ENCODE data around the gene TAF4.
A peak's percentile ranks its signal among the peaks of the same experiment; 100 is the strongest.
"Not testable (repeated sequence)": the region's sequence is repeated elsewhere in the genome, so short reads cannot be mapped to it uniquely, and the experiment has no call there.

TAF4 gene

DNA sequence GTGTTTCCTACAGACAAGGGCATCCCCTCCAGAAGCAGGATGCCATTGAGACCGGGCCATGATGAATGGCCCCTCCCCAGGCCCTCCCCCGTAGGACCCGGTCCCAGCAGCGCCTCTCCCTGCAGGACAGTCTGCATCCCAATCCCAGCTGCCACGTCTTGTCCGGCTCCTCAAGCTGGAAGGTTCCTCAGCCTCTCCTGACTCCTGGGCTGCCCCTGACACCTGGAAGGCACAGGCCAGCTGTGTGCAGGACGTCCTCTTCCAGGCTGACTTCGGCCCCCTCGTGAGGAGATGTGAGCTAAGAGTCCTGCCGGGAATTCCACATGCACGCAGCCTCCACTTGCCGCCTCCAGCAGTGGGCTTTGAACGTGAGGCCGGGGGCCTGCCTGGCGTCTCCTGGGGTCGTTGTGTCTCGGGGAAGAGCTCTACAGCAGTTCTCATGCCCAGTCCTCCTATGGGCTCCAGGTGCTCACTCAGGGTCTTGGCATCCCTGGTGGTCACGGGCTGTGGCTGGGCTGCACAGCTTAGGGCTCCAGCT lies 64.4 kb downstream of the TAF4 start:
- no peak for DNase-seq

DNA sequence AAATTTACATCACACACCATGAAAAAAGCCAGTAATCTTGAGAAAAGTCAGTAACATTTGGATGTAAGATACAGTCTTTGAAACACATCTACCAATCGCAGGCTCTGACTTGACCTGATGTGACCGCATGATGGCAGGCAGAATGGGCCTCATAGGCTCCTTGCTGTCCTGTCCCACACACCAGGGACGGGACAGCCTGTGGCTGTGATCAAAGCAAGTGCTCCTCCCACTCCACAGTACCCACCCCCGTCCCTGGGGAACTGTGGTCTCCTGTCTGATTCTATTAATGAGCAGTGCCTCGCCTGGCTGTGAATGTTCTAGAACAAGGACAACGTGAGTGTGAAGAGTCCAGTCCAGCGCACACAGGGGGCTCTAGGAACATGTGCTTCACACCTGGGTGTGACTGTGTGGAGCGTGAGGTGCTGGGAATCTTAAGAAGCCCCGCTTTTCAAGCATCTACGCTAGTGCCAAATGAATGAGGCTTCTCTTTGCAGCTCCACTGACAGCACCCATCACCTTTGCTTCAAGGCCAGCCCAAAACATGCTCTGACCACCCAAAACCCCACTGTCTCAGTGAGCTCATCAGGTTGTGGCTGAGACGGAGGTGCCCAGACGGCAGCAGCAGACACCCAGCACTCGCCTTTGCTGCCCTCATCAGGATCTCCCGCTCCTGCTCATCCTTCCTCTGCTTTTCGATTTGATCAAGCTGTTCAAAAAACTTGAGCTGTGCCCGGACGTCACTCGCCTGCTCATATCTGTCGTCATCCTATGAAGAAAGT lies 67.1 kb downstream of the TAF4 start:
- no peak for DNase-seq

DNA sequence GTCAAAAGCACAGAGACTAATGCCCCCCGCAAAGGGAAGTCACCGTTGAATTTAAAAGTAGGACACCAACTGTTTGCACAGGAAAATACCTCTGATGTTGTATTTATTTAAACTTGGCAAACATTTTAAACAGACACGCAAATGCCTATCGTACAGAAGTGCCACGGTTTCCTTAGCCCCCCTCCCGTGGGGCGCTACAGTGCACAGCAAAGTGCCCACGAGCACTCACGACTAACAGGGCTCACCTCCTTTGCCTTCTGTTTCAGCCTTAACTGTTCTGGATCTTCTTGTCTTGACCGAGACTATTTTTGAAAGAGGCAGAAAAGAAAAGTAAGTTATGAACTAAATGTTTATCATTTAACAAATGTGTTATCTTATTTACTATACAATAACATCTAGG lies 67.8 kb downstream of the TAF4 start:
- no peak for DNase-seq

DNA sequence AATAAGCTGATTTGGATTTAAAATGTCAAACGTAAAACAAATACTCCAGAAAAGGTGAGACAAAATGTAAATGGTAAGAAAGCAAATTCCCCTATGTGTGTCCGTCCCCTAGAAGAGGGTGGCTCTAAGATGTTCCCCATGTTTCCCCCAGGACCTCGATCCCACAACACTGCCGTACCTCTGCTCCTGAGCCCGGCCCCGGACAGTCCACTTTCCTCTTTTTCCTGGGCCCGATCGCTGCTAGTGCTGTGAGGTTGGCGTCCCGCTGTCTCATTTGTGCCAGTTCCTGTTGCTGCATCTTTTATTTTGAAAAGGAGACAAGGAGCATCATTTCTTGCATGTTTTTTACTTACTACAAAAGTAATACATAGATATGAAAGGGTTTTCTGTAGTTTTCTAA lies 68.3 kb downstream of the TAF4 start:
- no peak for DNase-seq

DNA sequence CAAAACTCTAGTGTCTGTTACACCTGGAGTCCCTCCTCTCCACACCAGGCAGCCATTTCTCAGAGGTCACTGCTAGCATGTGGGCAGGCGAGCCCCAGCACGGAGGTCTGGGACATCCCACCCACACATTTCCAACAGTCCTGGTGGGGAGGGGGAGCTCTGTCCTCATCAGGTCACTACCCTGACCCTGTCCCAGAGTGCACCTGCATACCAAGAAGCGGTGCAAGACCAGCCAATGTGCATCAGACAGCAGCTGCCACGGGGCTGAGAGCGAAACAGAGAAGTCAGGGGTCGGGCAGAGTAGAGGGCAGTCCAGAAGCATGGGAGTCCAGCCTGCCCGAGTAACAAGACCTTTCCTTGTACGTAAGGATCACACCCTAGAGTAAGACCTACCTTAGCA lies 71.1 kb downstream of the TAF4 start:
- no peak for DNase-seq

DNA sequence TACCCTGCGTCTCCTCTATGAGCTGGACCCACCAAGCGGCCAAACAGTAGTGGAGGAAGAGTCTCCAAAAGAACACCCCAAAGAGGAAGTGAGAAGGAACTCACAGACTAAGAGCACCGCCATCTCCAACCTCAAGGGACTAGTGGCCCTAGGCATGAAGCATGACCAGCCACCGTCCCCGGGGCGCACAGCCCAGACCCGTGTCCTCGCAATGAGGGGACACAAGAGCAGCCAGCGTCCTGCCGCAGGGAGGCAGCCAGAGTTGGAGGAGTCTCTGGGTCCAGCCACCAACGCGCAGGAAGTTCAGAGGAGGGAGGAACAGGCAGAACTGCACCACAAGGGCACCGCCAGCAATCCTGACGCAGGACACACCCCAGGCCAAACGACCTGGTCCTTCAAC lies 72.6 kb downstream of the TAF4 start:
- DNase-seq, result no peak

DNA sequence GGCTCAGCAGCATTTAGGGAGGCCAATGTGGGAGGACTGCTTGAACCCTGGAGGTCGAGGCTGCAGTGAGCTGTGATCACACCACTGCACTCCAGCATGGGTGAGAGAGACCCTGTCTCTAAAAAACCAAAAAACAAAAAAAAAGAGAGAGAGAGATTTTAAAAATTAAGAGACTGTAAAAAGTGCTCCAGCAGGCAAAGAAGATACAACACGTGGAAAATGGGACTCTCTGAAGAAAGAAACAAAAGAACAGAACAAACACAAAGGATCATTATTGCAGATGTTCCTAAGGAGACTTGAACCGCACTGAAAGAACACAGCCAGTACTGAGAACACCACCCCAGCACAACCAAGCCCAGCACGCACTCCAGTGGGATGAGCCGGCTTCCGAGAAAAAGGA lies 74.2 kb downstream of the TAF4 start:
- DNase-seq, result no peak

DNA sequence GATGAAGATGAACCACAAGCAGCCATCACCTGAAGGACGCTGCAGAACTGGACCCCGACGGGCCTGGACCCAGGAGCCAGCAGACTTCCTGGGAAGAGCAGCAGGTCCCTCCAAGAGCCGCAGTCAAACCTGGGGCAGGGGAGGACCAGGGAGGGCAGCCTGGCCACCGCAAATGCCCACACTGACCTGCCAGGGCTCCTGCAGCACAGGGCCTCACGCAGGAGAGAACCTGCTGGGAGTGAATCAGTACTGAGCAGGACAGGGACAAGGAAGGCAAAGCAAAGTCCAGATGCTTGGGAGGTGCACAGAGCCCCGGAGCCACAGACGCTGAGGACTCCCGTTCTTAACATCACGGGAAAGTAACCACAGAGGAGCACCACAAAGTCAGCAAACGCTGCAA lies 75.2 kb downstream of the TAF4 start:
- DNase-seq, result no peak

DNA sequence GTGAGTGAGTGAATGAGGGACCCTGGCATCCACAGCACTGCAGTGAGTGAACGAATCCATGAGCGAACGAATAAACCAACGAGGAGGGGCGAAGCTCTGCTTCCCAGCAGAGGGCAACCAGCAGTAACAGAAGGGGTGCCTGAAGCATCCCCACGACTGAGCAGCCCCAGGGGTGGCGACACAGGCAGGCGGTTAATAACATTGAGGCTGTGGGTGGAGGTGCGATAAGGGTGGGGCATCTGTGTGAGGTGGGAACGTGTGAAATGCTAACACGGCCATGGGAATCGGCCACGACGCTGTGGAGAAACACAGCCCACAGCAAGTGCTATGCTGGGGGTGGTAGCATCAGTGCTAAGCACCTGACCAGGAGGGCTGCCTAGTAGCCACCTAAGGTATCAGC lies 75.9 kb downstream of the TAF4 start:
- no peak for DNase-seq

DNA sequence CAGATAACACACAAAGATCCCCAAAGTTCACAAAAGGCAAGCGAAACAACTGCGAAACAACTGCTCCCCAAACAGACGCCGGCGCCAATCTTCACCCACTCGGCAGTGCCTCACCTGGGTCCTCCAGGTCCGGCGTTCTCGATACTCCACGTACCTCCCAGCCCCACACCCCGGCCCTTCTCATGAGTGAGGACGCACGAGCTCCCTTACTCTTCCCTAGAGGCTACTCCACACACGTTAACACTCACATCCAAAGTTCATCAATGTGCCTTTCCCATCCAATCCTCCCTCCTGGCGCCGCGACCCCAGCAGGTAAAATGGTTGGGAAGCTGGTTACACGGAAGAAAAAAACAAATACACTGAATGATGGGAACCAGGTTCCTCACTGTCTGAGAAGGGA lies 77.0 kb downstream of the TAF4 start:
- no peak for DNase-seq

DNA sequence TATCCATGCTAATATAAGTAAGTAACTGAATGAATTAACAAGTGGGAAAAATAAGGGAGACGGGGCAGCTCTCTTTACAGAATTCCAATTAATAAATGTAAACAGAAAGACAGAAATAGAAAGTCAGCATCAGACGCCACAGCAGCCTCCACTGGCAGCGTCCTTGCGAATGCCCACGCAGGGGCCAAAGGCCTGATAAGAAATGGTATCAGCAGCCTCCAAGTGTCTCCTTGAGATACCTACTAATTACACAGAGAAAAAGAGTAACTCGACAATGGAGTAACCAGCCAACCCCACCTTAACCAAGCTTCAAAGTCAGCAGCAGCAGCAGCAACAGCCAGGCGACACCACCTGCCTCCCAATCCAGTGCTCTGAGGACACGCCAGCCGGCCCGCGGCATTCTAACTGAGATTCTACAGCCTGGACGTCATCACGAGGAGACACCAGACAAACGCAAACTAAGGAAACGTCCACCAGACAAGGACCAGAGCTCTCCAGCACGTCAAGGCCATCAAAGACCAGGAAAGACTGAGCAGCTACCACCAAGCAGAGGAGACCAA lies 78.8 kb downstream of the TAF4 start:
- DNase-seq, result no peak

DNA sequence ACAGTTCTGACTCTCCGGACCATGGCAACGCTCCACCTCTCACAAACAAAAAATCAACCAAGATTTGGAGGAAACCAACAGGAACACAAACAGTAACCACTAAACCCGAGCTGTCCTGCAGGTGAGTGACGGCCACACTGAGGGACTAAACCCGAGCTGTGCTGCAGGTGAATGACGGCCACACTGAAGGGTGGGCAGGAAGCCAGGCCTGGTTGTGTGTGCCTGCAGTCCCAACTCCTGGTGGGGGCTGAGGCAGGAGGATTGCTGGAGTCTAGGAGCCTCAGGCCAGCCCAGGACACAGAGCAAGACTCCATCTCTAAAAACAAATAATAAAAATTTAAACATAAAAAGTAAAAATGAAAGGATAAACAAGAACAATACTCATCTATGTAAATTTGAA lies 80.6 kb downstream of the TAF4 start:
- no peak for DNase-seq

DNA sequence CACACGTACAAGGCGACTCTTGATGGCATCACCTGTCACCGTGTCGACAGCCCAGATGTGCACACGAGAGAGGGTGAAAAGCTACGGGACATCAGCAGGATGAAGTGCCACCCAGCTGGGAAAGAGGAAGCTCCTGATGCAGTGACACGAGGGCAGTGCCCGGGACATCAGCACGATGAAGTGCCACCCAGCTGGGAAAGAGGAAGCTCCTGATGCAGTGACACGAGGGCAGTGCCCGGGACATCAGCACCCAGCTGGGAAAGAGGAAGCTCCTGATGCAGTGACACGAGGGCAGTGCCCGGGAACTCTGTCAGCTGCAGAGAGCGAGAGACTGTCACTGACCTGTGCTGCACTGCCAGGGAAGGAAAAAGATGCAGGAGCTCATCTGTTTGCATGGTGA lies 81.2 kb downstream of the TAF4 start:
- DNase-seq, result not testable (repeated sequence)

DNA sequence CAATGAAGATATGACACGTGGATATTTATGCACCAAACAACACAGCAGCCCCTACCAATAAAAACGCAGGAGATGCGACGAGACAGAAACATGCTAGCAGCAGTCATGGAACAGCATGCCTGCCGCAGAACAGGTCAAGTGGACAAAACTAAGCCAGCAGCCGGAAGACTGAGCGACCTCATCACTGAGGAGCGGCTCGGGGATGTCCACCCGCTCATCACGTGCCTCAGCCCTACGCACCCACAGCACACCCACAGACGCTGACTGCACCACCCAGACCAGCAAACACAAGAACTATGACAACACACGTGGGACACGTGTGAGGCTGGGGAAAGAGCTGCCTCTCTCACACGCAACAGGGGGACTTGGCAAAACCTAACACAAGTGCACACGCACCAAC lies 81.7 kb downstream of the TAF4 start:
- no peak for DNase-seq

DNA sequence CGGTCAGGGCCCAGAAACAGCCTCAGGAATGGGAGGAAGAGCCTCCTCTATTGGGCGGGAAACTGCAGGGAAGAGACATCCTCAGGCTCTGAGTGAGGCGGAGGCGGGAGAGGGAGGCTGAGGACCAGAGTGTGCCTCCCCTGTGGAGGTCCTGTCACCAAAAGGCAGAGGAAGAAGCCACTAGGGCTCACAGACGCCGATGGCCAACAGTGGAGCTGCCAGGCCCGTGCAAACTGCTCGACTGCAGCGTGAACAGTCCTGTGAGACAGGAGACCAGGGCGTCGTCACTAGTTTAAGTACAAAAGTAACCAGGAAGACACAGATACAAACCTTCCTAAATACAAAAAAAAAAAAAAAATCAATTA lies 82.7 kb downstream of the TAF4 start:
- no peak for DNase-seq

DNA sequence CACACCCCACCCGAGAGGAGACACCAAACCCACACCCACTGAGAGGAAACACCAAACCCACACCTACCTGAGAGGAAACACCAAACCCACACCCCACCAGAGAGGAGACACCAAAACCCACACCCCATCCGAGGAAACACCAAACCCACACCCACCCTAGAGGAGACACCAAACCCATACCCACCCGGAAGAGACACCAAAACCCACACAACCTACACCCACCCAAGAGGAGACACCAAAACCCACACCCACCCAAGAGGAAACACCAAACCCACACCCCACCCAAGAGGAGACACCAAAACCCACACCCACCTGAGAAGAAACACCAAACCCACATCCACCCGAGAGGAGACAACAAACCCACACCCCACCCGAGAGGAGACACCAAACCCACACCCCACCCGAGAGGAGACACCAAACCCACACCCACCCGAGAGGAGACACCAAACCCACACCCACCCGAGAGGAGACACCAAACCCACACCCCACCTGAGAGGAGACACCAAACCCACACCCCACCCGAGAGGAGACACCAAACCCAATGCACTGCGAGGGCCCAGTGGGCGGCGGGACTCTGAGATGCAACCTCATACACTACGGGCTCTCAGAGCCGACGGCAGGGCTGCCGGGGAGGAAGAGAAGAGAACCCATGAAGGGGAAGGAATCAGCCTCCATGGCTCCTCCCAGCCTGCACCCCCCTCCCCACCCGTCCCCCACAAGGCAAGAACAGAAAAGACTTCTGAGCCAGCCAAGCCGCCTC lies 83.3 kb downstream of the TAF4 start:
- no peak for DNase-seq

DNA sequence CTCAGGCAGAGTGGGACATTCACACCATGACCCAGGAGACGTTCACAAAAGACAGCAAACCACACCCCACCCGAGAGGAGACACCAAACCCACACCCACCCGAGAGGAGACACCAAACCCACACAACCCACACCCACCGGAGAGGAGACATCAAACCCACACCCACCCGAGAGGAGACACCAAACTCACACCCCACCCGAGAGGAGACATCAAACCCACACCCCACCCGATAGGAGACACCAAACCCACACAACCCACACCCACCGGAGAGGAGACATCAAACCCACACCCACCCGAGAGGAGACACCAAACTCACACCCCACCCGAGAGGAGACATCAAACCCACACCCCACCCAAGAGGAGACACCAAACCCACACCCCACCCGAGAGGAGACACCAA lies 84.0 kb downstream of the TAF4 start:
- not testable (repeated sequence) for DNase-seq

DNA sequence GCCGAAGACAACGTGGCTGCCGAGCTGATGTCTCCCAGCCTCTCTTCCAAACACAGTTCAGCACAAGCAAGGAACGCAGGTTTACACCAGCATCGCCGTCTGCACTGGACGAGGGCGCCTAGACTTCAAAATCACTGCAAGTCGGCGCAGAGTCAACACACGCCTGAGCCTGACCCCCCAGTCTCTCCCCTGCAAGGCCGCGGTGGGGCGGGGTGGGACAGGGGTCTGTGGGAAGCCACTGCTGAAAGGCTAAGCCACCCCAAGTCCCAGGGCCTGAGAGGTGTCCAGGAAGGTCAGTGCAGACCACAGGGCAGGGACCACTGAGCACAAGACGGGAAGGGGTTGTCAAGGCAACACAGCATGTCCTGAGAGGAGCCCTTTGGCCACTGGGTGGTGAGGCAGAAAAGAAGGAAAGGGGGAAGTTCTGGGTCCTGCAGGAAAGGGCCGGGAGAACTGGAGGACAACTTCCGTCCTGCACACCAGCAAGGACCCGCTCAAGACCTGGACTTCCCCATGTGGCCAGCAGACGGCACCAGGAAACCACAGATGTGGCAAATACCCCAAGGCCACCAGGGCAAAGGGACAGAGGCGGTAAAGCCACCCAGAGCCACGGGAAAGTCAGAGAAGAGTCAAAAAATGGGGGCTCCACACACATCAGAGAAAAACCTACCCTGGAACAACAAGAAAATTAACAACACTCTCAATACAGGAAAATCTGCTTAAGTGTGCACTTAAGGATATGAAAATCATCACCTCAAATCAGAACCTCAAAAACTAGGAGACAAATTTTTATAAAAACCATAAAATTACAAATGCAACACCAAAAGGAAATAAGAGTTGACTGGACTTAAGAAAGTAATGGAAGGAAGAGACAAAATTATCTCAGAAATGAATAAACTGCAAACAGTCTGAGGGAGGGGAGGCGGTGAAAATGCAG lies 84.8 kb downstream of the TAF4 start:
- DNase-seq, result peak; percentile 25

DNA sequence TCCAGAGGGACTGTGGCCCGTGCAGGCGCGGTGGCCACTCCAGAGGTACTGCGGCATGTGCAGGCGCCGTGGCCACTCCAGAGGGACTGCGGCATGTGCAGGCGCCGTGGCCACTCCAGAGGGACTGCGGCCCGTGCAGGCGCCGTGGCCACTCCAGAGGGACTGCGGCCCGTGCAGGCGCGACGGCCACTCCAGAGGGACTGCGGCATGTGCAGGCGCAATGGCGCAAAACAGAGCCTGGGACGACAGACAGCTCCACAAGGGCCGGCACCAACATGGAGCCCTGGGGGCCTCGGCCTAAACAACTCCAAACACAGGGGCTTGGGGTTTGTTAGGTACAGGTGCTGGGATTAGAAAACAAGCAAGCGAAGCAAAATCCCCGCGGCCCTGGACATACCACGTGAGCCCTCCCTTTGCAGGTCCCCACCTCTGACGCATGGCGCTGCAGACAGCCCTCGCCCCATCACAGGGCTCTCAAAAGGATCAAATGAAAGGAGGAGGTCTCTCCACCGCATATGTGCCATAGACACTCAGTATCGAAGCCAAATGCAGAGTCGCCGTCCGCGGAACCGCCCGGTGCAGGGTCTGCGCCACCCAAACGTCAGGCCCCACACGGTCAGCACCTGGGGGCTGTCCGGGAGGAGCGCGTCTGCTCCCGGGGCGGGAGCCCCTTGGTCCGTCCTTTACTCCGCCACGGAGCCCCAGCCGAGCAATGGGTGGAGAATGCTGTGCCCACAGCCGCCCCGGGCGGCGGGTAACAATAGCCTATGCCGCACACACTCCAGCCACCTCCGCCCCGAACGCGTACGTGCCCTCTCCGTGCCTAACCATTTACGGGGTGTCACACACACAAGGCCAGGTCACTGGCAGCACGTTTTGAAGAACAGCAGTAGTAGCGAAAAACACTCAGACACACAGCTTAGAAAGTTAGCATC lies 85.7 kb downstream of the TAF4 start:
- no peak for DNase-seq

DNA sequence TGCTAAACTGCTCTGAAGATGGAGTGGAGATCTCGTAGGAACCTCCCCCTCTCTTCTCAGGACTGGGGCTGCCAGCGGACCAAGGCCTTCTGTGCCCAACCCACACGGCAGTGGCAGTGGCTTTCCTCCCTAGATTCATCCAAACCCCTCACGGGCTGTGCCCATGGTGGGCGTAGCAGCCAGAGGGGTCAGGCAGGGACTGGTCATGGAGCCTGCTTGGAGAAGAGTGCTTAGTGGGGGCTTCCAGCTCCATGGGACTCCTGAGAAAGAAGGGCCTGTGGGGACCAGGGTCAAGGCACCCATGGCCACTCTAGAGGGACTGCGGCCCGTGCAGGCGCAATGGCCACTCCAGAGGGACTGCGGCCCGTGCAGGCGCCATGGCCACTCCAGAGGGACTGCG lies 86.6 kb downstream of the TAF4 start:
- DNase-seq, result no peak

DNA sequence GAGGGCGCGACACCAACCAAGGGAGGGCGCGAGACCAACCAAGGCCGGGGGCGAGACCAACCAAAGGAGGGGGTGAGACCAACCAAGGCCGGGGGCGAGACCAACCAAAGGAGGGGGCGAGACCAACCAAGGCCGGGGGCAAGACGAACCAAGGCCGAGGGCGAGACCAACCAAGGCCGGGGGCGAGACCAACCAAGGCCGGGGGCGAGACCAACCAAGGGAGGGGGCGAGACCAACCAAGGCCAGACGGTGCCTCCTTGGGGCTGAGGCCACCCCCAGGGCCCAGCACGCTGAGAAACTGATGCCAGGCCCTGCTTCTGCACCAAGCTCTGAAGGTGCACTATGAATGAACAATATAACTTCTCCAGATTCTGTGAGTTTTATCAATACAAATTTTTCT lies 87.2 kb downstream of the TAF4 start:
- DNase-seq, result no peak

DNA sequence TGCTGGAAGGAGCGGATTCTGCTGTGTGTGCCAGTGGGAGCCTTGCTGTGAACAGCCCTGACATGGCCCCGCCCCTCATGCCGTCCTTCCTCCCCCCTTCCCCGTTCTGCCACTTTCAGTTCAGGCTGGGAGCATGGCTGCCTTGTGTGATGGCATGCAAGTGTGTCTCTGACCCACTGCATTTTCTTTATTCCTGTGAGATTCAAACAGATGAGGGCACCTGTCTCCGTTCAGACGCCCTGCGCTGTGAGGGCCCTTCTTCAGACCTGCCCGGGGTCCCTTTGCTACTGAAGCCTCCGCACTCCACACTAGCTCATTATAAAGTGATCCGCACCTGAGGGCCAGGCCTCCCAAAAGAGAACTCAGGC lies 88.3 kb downstream of the TAF4 start:
- DNase-seq, result no peak
